OCI-LY3 (cell line): ENCODE results near the gene LYPD3.

ENCODE experiments used
- CTCF ChIP-seq: fragments of 200-600, 300-600 bp; sonication (generic); IDR thresholded peaks from 2 replicates; pipeline ENCODE4 v1.5.1; 2014; ENCODE audit warnings: antibody characterized with exemption, low read length, low read depth
- EZH2phosphoT487 ChIP-seq: fragments of 200-600 bp; shearing (Covaris generic); IDR thresholded peaks from 2 replicates; pipeline ENCODE4 v1.6.1; 2018; ENCODE audit warnings: antibody characterized with exemption, mixed run types, low read depth

GRCh38 chr19:43425567-43426392, 39.6 kb downstream of the LYPD3 start:
- peak; percentile 74 for TF ChIP-seq CTCF
- TF ChIP-seq EZH2phosphoT487, result no peak
